SU-DHL-6 (cell line): ENCODE results near the gene ESM1.
"Not testable (repeated sequence)": the region's sequence is repeated elsewhere in the genome, so short reads cannot be mapped to it uniquely, and the experiment has no call there.

Source experiments
- H2AFZ ChIP-seq: fragments of 200-600 bp; sonication (generic); 2 replicates; pipeline ENCODE4 v1.6.1; 2014; ENCODE audit warnings: low read depth, mild to moderate bottlenecking, moderate library complexity, mixed read lengths, antibody characterized with exemption, low read length; ENCODE audit not compliant: severe bottlenecking
- H3F3A ChIP-seq: fragments of 200-600 bp; shearing (Covaris generic); 2 replicates; pipeline ENCODE4 v1.6.0; 2016; ENCODE audit warnings: antibody characterized with exemption, mild to moderate bottlenecking; ENCODE audit not compliant: insufficient read depth
- H3K27ac ChIP-seq: fragments of 200-600 bp; sonication (generic); 2 replicates; pipeline ENCODE4 v1.5.1; 2016; ENCODE audit warnings: low read depth, mild to moderate bottlenecking, low read length, moderate library complexity, mixed read lengths
- H3K27me3 ChIP-seq: fragments of 200-600 bp; sonication (generic), shearing (Covaris generic); 2 replicates; pipeline ENCODE4 v1.6.0; 2014; ENCODE audit warnings: mild to moderate bottlenecking, low read length
- H3K36me3 ChIP-seq: fragments of 200-600 bp; sonication (generic); 2 replicates; pipeline ENCODE4 v1.6.1; 2014; ENCODE audit warnings: mild to moderate bottlenecking, low read length, mixed read lengths
- H3K4me2 ChIP-seq: fragments of 300-600, 200-600 bp; shearing (Covaris generic), sonication (generic); 2 replicates; pipeline ENCODE4 v1.6.0; 2014; ENCODE audit warnings: low read length, low read depth, mild to moderate bottlenecking; ENCODE audit not compliant: poor library complexity, severe bottlenecking
- H3K4me3 ChIP-seq: fragments of 200-600 bp; sonication (generic); 2 replicates; pipeline ENCODE4 v1.5.1; 2014; ENCODE audit warnings: antibody characterized with exemption, low read length, mild to moderate bottlenecking, mixed read lengths; ENCODE audit not compliant: insufficient read depth, poor library complexity, severe bottlenecking
- H3K79me2 ChIP-seq: fragments of 200-600 bp; sonication (generic); 2 replicates; pipeline ENCODE4 v1.6.1; 2014; ENCODE audit warnings: mild to moderate bottlenecking, low read length, moderate library complexity; ENCODE audit not compliant: insufficient read depth
- H3K9ac ChIP-seq: fragments of 200-600 bp; sonication (generic); 2 replicates; pipeline ENCODE4 v1.7.0; 2014; ENCODE audit warnings: mild to moderate bottlenecking, low read length
- H3K9me2 ChIP-seq: fragments of 200-600 bp; sonication (generic); replicated peaks from 2 replicates; pipeline ENCODE4 v1.6.1; 2014; ENCODE audit warnings: low read length; ENCODE audit not compliant: insufficient read depth
- H3K9me3 ChIP-seq: fragments of 200-600 bp; sonication (generic); 2 replicates; pipeline ENCODE4 v1.6.1; 2014; ENCODE audit warnings: low read length, mixed read lengths; ENCODE audit not compliant: insufficient read depth
- H4K20me1 ChIP-seq: fragments of 200-600 bp; sonication (generic); 2 replicates; pipeline ENCODE4 v1.6.1; 2014; ENCODE audit warnings: low read depth, mild to moderate bottlenecking, antibody characterized with exemption, low read length, moderate library complexity, mixed read lengths
- EZH2phosphoT487 ChIP-seq: fragments of 200-600 bp; sonication (generic), shearing (Covaris generic); conservative IDR thresholded peaks from 2 replicates; pipeline ENCODE4 v1.6.1; 2018; ENCODE audit warnings: mild to moderate bottlenecking, antibody characterized with exemption, low read length, moderate library complexity, mixed read lengths
- TF ChIP-seq, protein P1 (sequence below): fragments of 200-600 bp; sonication (generic); IDR thresholded peaks from one replicate; pipeline ENCODE4 v1.5.1; 2017; ENCODE audit warnings: antibody characterized with exemption, mild to moderate bottlenecking, low read length, moderate library complexity; ENCODE audit not compliant: insufficient read depth, poor library complexity, severe bottlenecking

ESM1 gene

GRCh38 chr5:55004729-55005128, 19.3 kb upstream of the ESM1 start:
- Histone ChIP-seq H3K79me2 (no peaks in the 10 kb centered on the region), H3F3A (no peaks in the 10 kb centered on the region), H3K9me3 (no peaks in the 10 kb centered on the region), H2AFZ (no peak overlapping the region), H4K20me1 (no peaks in the 10 kb centered on the region), H3K27me3 (no peaks in the 10 kb centered on the region), H3K9ac (no peak overlapping the region), H3K4me2 (no peak overlapping the region), H3K36me3 (no peaks in the 10 kb centered on the region), H3K4me3 (no peak overlapping the region), H3K9me2 (no peaks in the 10 kb centered on the region), H3K27ac (no peak overlapping the region)
- no peak for TF ChIP-seq EZH2phosphoT487
- TF ChIP-seq, protein P1, sequence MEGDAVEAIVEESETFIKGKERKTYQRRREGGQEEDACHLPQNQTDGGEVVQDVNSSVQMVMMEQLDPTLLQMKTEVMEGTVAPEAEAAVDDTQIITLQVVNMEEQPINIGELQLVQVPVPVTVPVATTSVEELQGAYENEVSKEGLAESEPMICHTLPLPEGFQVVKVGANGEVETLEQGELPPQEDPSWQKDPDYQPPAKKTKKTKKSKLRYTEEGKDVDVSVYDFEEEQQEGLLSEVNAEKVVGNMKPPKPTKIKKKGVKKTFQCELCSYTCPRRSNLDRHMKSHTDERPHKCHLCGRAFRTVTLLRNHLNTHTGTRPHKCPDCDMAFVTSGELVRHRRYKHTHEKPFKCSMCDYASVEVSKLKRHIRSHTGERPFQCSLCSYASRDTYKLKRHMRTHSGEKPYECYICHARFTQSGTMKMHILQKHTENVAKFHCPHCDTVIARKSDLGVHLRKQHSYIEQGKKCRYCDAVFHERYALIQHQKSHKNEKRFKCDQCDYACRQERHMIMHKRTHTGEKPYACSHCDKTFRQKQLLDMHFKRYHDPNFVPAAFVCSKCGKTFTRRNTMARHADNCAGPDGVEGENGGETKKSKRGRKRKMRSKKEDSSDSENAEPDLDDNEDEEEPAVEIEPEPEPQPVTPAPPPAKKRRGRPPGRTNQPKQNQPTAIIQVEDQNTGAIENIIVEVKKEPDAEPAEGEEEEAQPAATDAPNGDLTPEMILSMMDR = no peak

GRCh38 chr5:55003432-55004065, 18.2 kb upstream of the ESM1 start:
- no peak overlapping the region for H3K4me2 ChIP-seq
- H3K79me2 ChIP-seq = no peaks in the 10 kb centered on the region
- no peak overlapping the region for H3K4me3 ChIP-seq
- H4K20me1 ChIP-seq = no peaks in the 10 kb centered on the region
- no peak for TF ChIP-seq EZH2phosphoT487
- TF ChIP-seq, protein P1 = no peak
- H2AFZ ChIP-seq = no peak overlapping the region
- H3K9me2 ChIP-seq = no peaks in the 10 kb centered on the region
- H3K9me3 ChIP-seq = no peaks in the 10 kb centered on the region
- H3K27me3 ChIP-seq = no peaks in the 10 kb centered on the region
- H3K36me3 ChIP-seq = no peaks in the 10 kb centered on the region
- no peaks in the 10 kb centered on the region for H3F3A ChIP-seq
- no peak overlapping the region for H3K27ac ChIP-seq
- no peak overlapping the region for H3K9ac ChIP-seq

DNA sequence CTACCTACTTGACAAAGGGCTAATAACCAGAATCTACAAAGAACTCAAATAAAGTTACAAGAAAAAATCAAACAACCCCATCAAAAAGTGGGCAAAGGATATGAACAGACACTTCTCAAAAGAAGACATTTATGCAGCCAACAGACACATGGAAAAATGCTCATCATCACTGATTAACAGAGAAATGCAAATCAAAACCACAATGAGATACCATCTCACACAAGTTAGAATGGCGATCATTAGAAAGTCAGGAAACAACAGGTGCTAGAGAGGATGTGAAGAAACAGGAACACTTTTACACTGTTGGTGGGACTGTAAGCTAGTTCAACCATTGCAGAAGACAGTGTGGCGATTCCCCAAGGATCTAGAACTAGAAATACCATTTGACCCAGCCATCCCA, 16.8 kb upstream of the ESM1 start:
- not testable (repeated sequence) for H3K27ac ChIP-seq, H2AFZ ChIP-seq

GRCh38 chr5:54997081-54997480, 11.7 kb upstream of the ESM1 start:
- Histone ChIP-seq H3K4me3 (no peak overlapping the region), H3K4me2 (no peak overlapping the region), H3K9me3 (no peaks in the 10 kb centered on the region), H3K9me2 (no peaks in the 10 kb centered on the region), H3K27me3 (no peaks in the 10 kb centered on the region), H4K20me1 (no peaks in the 10 kb centered on the region), H3K36me3 (no peaks in the 10 kb centered on the region), H3K27ac (no peak overlapping the region), H3F3A (no peaks in the 10 kb centered on the region), H2AFZ (no peak overlapping the region), H3K79me2 (no peaks in the 10 kb centered on the region), H3K9ac (no peak overlapping the region)
- no peak for TF ChIP-seq EZH2phosphoT487
- TF ChIP-seq, protein P1 = no peak

More for the DNA sequence above, 16.8 kb upstream of the ESM1 start:
- H3K79me2 ChIP-seq, H3F3A ChIP-seq, H3K27me3 ChIP-seq, H4K20me1 ChIP-seq, H3K36me3 ChIP-seq, H3K4me3 ChIP-seq, H3K9me3 ChIP-seq, H3K4me2 ChIP-seq, H3K9ac ChIP-seq, H3K9me2 ChIP-seq: not testable (repeated sequence)
